Osteoblast (primary cell): ENCODE measurements around the gene LYPD1. TPM values are rescaled to one million over a fixed set of nuclear protein-coding genes. Genes with fewer than 3 reads are reported as not detected.
"Not testable (repeated sequence)": the region's sequence is repeated elsewhere in the genome, so short reads cannot be mapped to it uniquely, and the experiment has no call there.

Experiments
- DNase-seq: peaks from one replicate; pipeline ENCODE4 v3.0.0; 2011; ENCODE audit warnings: low spot score, mixed read lengths; ENCODE audit not compliant: insufficient read length; ENCODE audit errors: missing footprints
- H2AFZ ChIP-seq: 2 replicates; pipeline ENCODE4 v1.6.0; 2011; ENCODE audit warnings: mild to moderate bottlenecking, low read length
- H3K27ac ChIP-seq: 2 replicates; pipeline ENCODE4 v1.5.1; 2011; ENCODE audit warnings: mild to moderate bottlenecking, low read depth, low read length, moderate library complexity
- H3K27me3 ChIP-seq: 2 replicates; pipeline ENCODE4 v1.6.0; 2012; ENCODE audit warnings: mild to moderate bottlenecking, control low read depth, inconsistent platforms, low read length, moderate library complexity; ENCODE audit not compliant: insufficient read depth
- H3K36me3 ChIP-seq: 2 replicates; pipeline ENCODE4 v1.5.1; 2011; ENCODE audit warnings: mild to moderate bottlenecking, low read length, control low read depth, moderate library complexity; ENCODE audit not compliant: insufficient read depth
- H3K4me1 ChIP-seq: 2 replicates; pipeline ENCODE4 v1.5.1; 2011; ENCODE audit warnings: mild to moderate bottlenecking, low read length, control low read depth, moderate library complexity; ENCODE audit not compliant: insufficient read depth
- H3K4me2 ChIP-seq: 2 replicates; pipeline ENCODE4 v1.6.0; 2011; ENCODE audit warnings: mild to moderate bottlenecking, low read length; ENCODE audit not compliant: insufficient read depth
- H3K4me3 ChIP-seq: fragments of 200-600 bp; sonication (generic); 3 replicates; pipeline ENCODE4 v1.5.1; 2012; ENCODE audit warnings: mild to moderate bottlenecking, low read length, inconsistent platforms; ENCODE audit not compliant: insufficient read depth
- H3K79me2 ChIP-seq: 2 replicates; pipeline ENCODE4 v1.6.0; 2012; ENCODE audit warnings: mild to moderate bottlenecking, low read length, control low read depth, inconsistent platforms; ENCODE audit not compliant: insufficient read depth
- H3K9me3 ChIP-seq: 2 replicates; pipeline ENCODE4 v1.5.1; 2011; ENCODE audit warnings: low read depth, low read length, control low read depth
- H4K20me1 ChIP-seq: 2 replicates; pipeline ENCODE4 v1.6.0; 2012; ENCODE audit warnings: mild to moderate bottlenecking, low read length, control low read depth; ENCODE audit not compliant: insufficient read depth
- CTCF ChIP-seq: IDR thresholded peaks from 2 replicates; pipeline ENCODE4 v1.5.1; 2011; ENCODE audit warnings: mild to moderate bottlenecking, low read depth, low read length, moderate library complexity; ENCODE audit errors: extremely low read depth
- total RNA-seq: library from RNA; depleted of rRNA; stranded (reverse); fragments of >200 nt; gene quantifications from 2 replicates; pipeline ENCODE4 v1.2.3, GENCODE V29; 2012

Gene LYPD1
- total RNA-seq, 1 donor, result 2.5 TPM

GRCh38 chr2:132703396-132703795, 33.4 kb upstream of the LYPD1 start:
- no peak overlapping the region for H3K27ac ChIP-seq
- H3K9me3 ChIP-seq, result no peaks in the 10 kb centered on the region
- H3K27me3 ChIP-seq, result no peaks in the 10 kb centered on the region
- peaks cover 18% of the 10 kb centered on the region for H3K4me1 ChIP-seq
- H3K4me3 ChIP-seq, result no peak overlapping the region
- TF ChIP-seq CTCF, result no peak
- H4K20me1 ChIP-seq, result no peaks in the 10 kb centered on the region
- no peak overlapping the region for H2AFZ ChIP-seq
- H3K79me2 ChIP-seq, result no peaks in the 10 kb centered on the region
- H3K4me2 ChIP-seq, result no peak overlapping the region
- no peaks in the 10 kb centered on the region for H3K36me3 ChIP-seq
- peak; percentile 55 for DNase-seq

- Histone ChIP-seq H3K4me1 (peaks cover 18% of the 10 kb centered on the region), H3K27ac (peak overlapping the region; percentile 8), H3K79me2 (no peaks in the 10 kb centered on the region), H4K20me1 (no peaks in the 10 kb centered on the region), H3K27me3 (no peaks in the 10 kb centered on the region), H2AFZ (no peak overlapping the region), H3K4me2 (peak overlapping the region; percentile 37), H3K9me3 (no peaks in the 10 kb centered on the region), H3K4me3 (no peak overlapping the region), H3K36me3 (no peaks in the 10 kb centered on the region)
- DNase-seq, result peak; percentile 54
- no peak for TF ChIP-seq CTCF
These were observed 31.8 kb upstream of the LYPD1 start for GRCh38 chr2:132701810-132702209.

GRCh38 chr2:132699802-132700201, 29.8 kb upstream of the LYPD1 start:
- H4K20me1 ChIP-seq, H3K4me2 ChIP-seq, DNase-seq, H3K27me3 ChIP-seq, H3K9me3 ChIP-seq, H3K27ac ChIP-seq, H3K36me3 ChIP-seq, H2AFZ ChIP-seq, H3K4me3 ChIP-seq, H3K79me2 ChIP-seq: not testable (repeated sequence)
- H3K4me1 ChIP-seq, result peaks cover 18% of the 10 kb centered on the region

- not testable (repeated sequence) for H3K9me3 ChIP-seq, H3K27ac ChIP-seq, H3K27me3 ChIP-seq, H3K4me3 ChIP-seq, H3K4me2 ChIP-seq, H3K36me3 ChIP-seq, H2AFZ ChIP-seq, H3K79me2 ChIP-seq, DNase-seq, H4K20me1 ChIP-seq
- H3K4me1 ChIP-seq, result peaks cover 16% of the 10 kb centered on the region
These were observed 28.3 kb upstream of the LYPD1 start for GRCh38 chr2:132698347-132698746.

- Histone ChIP-seq H4K20me1 (no peaks in the 10 kb centered on the region), H3K27me3 (no peaks in the 10 kb centered on the region), H3K4me2 (peak overlapping the region; percentile 26), H3K4me3 (no peak overlapping the region), H3K4me1 (peaks cover 20% of the 10 kb centered on the region), H3K27ac (no peak overlapping the region), H3K79me2 (no peaks in the 10 kb centered on the region), H3K36me3 (no peaks in the 10 kb centered on the region), H2AFZ (no peak overlapping the region), H3K9me3 (no peaks in the 10 kb centered on the region)
- TF ChIP-seq CTCF, result no peak
- no peak for DNase-seq
These were observed 27.7 kb upstream of the LYPD1 start for GRCh38 chr2:132697556-132698205.
